Keratinocyte (primary cell): Measurements from ENCODE around the gene MRPL41.

Experiments used
- EZH2 ChIP-seq: IDR thresholded peaks from one replicate; pipeline ENCODE4 v1.6.1; 2012; ENCODE audit warnings: inconsistent platforms, mild to moderate bottlenecking, low read length, moderate library complexity
- TF ChIP-seq, protein P1 (sequence below), 3 experiments: IDR thresholded peaks in 1 of 3; conservative IDR thresholded peaks in 1 of 3; optimal IDR thresholded peaks in 1 of 3; 2 replicates in 2 of 3; 3 replicates in 1 of 3; pipeline versions ENCODE3 to v1.5.1; 2011; ENCODE audit warnings: low read length in 3 of 3, mild to moderate bottlenecking in 3 of 3, moderate library complexity in 2 of 3, control low read depth in 1 of 3, inconsistent platforms in 1 of 3; ENCODE audit not compliant: insufficient read depth in 2 of 3; ENCODE audit errors: extremely low read depth in 1 of 3

DNA sequence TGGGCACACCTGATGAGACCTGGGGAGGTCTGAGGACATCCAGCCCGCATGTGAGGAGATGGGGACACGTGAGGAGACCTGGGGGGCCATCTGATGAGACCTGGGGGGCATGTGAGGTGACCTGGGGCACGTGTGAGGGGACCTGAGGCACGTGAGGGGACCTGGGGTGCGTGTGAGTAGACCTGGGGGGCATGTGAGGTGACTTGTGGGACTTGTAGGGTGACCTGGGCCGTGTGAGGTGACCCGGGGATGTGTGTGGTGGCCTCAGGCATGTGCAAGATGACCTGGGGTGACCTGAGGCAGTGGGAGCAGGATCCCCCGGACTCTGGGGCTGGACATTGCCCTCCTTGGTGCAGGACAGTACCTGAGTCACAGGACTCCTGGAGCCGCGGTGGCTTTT is 32.1 kb upstream of the MRPL41 start:
- TF ChIP-seq, protein P1, sequence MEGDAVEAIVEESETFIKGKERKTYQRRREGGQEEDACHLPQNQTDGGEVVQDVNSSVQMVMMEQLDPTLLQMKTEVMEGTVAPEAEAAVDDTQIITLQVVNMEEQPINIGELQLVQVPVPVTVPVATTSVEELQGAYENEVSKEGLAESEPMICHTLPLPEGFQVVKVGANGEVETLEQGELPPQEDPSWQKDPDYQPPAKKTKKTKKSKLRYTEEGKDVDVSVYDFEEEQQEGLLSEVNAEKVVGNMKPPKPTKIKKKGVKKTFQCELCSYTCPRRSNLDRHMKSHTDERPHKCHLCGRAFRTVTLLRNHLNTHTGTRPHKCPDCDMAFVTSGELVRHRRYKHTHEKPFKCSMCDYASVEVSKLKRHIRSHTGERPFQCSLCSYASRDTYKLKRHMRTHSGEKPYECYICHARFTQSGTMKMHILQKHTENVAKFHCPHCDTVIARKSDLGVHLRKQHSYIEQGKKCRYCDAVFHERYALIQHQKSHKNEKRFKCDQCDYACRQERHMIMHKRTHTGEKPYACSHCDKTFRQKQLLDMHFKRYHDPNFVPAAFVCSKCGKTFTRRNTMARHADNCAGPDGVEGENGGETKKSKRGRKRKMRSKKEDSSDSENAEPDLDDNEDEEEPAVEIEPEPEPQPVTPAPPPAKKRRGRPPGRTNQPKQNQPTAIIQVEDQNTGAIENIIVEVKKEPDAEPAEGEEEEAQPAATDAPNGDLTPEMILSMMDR (optimal IDR thresholded peaks at IDR 0.05 in 1 of 3, IDR thresholded peaks at IDR 0.05 in 1 of 3, conservative IDR thresholded peaks at IDR 0.05 in 1 of 3; ENCODE audit: extremely low read depth in 1 of 3, insufficient read depth in 2 of 3, low read length in 3 of 3), result no peak
- no peak for TF ChIP-seq EZH2
